GM23248 (cell line): ENCODE results near the gene KCNK5.

Experiments
- EZH2 ChIP-seq: fragments of 200-600 bp; sonication (generic); IDR thresholded peaks from 2 replicates; pipeline ENCODE4 v1.6.1; 2018; ENCODE audit warnings: antibody characterized with exemption, mild to moderate bottlenecking; ENCODE audit not compliant: insufficient read depth, poor library complexity, severe bottlenecking
- EZH2phosphoT487 ChIP-seq: fragments of 200-600 bp; sonication (generic); IDR thresholded peaks from 2 replicates; pipeline ENCODE4 v1.6.1; 2018; ENCODE audit warnings: antibody characterized with exemption, moderate library complexity, mild to moderate bottlenecking, low read depth; ENCODE audit not compliant: insufficient read depth

DNA sequence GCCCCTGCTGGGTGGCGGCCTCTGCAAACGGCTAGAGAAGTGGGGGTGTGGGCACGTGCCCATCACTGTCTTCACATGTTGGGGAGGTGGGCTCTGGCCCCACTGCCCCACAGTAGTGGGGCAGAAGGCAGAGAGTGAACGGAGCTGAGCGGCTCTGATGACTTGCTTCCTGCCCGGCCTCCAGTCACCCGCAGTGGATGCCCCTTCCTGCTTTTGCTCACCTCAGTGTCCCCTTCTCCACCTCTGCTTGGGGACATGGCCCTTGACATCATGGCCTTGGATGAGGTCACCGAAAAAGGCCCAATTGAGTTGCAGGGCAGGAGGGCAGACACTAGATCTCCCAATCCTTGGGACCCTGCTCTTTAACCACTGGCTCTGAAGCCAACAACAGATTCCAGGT, 40.1 kb downstream of the KCNK5 start:
- TF ChIP-seq EZH2 (no peak), EZH2phosphoT487 (no peak)
